ENCODE data around the gene EEFSEC.

Gene EEFSEC

GRCh38 chr3:128457937-128458336, 304.7 kb downstream of the EEFSEC start:
- DNase-seq, result no peak

Data from SHP77 (cell line).